PC-3 (cell line): ENCODE results near the gene SEC22A.

Experiments used
- CTCF ChIP-seq: fragments of 300-600 bp; sonication (generic); conservative IDR thresholded peaks from 2 replicates; pipeline ENCODE4 v1.5.1; 2017; ENCODE audit warnings: antibody characterized with exemption, low read depth, mild to moderate bottlenecking, low read length
- EZH2phosphoT487 ChIP-seq: fragments of 300-600 bp; sonication (generic); IDR thresholded peaks from 2 replicates; pipeline ENCODE4 v1.6.1; 2018; ENCODE audit warnings: mild to moderate bottlenecking, antibody characterized with exemption, low read length, borderline replicate concordance

- TF ChIP-seq CTCF (no peak), EZH2phosphoT487 (no peak)
These were observed 42.4 kb downstream of the SEC22A start for GRCh38 chr3:123244128-123244527.
